ENCODE measurements around the gene CLEC5A. TPM values are rescaled to one million over a fixed set of nuclear protein-coding genes. Genes with fewer than 3 reads are reported as not detected.

CLEC5A gene
- total and polyA plus RNA-seq, 2 donors (not counting 1 experiment from before 2014, with no cell fraction given), result 0.03 to 0.47 TPM

DNA sequence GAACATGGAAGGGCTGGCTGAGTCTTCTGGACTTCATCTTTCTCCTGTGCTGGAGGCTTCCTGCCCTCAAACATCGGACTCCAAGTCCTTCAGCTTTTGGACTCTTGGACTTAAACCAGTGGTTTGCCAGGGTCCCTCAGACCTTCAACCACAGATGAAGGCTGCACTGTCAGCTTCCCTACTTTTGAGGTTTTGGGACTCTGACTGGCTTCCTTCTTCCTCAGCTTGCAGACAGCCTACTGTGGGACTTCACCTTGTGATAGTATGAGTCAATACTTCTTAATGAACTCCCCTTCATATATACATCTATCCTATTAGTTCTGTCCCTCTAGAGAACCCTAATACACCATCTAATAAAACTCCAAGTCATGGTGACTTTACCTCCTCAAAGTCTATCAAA is 4.0 kb upstream of the CLEC5A start:
- intact Hi-C loops (cut with micrococcal nuclease), result no loop called here
- H3K4me3 ChIP-seq (ENCODE audit: control extremely low read depth in 1 of 5, extremely low read depth in 1 of 5, insufficient read depth in 1 of 5, low read depth in 2 of 5, low read length in 4 of 5), result no peak overlapping the region
- no peak for TF ChIP-seq EZH2 (IDR thresholded peaks at IDR 0.05; ENCODE audit: borderline replicate concordance, insufficient read depth, low read depth, low read length, poor library complexity, severe bottlenecking)
- TF ChIP-seq, protein P1, sequence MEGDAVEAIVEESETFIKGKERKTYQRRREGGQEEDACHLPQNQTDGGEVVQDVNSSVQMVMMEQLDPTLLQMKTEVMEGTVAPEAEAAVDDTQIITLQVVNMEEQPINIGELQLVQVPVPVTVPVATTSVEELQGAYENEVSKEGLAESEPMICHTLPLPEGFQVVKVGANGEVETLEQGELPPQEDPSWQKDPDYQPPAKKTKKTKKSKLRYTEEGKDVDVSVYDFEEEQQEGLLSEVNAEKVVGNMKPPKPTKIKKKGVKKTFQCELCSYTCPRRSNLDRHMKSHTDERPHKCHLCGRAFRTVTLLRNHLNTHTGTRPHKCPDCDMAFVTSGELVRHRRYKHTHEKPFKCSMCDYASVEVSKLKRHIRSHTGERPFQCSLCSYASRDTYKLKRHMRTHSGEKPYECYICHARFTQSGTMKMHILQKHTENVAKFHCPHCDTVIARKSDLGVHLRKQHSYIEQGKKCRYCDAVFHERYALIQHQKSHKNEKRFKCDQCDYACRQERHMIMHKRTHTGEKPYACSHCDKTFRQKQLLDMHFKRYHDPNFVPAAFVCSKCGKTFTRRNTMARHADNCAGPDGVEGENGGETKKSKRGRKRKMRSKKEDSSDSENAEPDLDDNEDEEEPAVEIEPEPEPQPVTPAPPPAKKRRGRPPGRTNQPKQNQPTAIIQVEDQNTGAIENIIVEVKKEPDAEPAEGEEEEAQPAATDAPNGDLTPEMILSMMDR (IDR thresholded peaks at IDR 0.05), result no peak
- H3K4me1 Mint-ChIP-seq, result peaks cover 2% of the 10 kb centered on the region
- H4K20me1 ChIP-seq (ENCODE audit: control insufficient read depth, insufficient read depth, low read length, poor library complexity, severe bottlenecking), result no peaks in the 10 kb centered on the region
- POLR2A ChIA-PET, result no interaction called here
- peaks cover 0 to 2% of the 10 kb centered on the region in 2 donors for H3K4me1 ChIP-seq (ENCODE audit: control insufficient read depth in 2 of 2, insufficient read depth in 2 of 2, low read length in 2 of 2)
- 100% methylated on average over 1 of the region's 1 CpG for WGBS (ENCODE audit: insufficient coverage)
- no peak overlapping the region for H3K27ac ChIP-seq (ENCODE audit: low read length in 2 of 2)
- no peak overlapping the region for H2AFZ ChIP-seq (ENCODE audit: insufficient read depth, low read depth, low read length, poor library complexity, severe bottlenecking)
- no peaks in the 10 kb centered on the region for H3K9me3 ChIP-seq (ENCODE audit: control extremely low read depth in 1 of 3, control insufficient read depth in 2 of 3, insufficient read depth in 1 of 3, low read length in 2 of 3)
- CTCF ChIA-PET, result no interaction called here
- H3K79me2 ChIP-seq (ENCODE audit: control insufficient read depth, insufficient read depth, low read length), result no peaks in the 10 kb centered on the region
- no peak for DNase-seq
- H3K4me3 Mint-ChIP-seq, result no peak overlapping the region
- H3K27me3 ChIP-seq (replicated peaks in 1 of 4; ENCODE audit: control extremely low read depth in 1 of 4, control insufficient read depth in 3 of 4, insufficient read depth in 4 of 4, low read length in 3 of 4), result no peaks in the 10 kb centered on the region
- no peak overlapping the region for H3K4me2 ChIP-seq (replicated peaks; ENCODE audit: low read depth, low read length, poor library complexity, severe bottlenecking)
- H3K27ac Mint-ChIP-seq, result no peak overlapping the region
- H3K27me3 Mint-ChIP-seq, result peaks cover 4% of the 10 kb centered on the region
- no peaks in the 10 kb centered on the region for H3K9me3 Mint-ChIP-seq (ENCODE audit: insufficient read depth)
- H3K9ac ChIP-seq (ENCODE audit: low read length), result no peak overlapping the region
- no peaks in the 10 kb centered on the region for H3K36me3 ChIP-seq (replicated peaks in 1 of 2; ENCODE audit: control extremely low read depth in 1 of 2, control insufficient read depth in 1 of 2, extremely low read depth in 1 of 2, insufficient read depth in 2 of 2, low read length in 1 of 2)
- ATAC-seq (ENCODE audit: low read depth), result no peak

DNA sequence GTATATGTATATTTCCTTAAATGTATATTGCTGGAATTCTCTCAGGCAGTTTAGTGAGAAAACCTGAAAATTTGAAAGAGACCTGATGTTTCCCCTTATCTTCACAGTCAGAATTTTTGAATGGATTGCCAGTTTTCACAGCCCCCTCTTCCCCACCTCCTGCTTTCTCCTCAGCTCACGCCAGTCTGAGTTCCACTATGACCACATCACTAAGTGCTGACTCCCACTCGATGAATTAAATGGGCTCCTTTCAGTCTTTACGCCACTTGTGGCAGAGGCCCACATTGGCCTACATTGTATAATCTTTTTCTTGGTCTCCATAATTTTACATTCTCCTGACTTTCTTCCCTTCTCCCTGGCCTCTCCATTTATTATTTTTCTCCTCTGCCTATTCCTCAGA is 3.1 kb upstream of the CLEC5A start:
- Histone ChIP-seq H3K9ac (ENCODE audit: low read length) (no peak overlapping the region), H3K4me3 (ENCODE audit: control extremely low read depth in 1 of 5, extremely low read depth in 1 of 5, insufficient read depth in 1 of 5, low read depth in 2 of 5, low read length in 4 of 5) (no peak overlapping the region), H2AFZ (ENCODE audit: insufficient read depth, low read depth, low read length, poor library complexity, severe bottlenecking) (no peak overlapping the region), H3K4me1 (ENCODE audit: control insufficient read depth in 2 of 2, insufficient read depth in 2 of 2, low read length in 2 of 2) (no peaks in the 10 kb centered on the region), H3K4me2 (replicated peaks; ENCODE audit: low read depth, low read length, poor library complexity, severe bottlenecking) (no peak overlapping the region), H3K9me3 (ENCODE audit: control extremely low read depth in 1 of 3, control insufficient read depth in 2 of 3, insufficient read depth in 1 of 3, low read length in 2 of 3) (no peaks in the 10 kb centered on the region), H4K20me1 (ENCODE audit: control insufficient read depth, insufficient read depth, low read length, poor library complexity, severe bottlenecking) (no peaks in the 10 kb centered on the region), H3K36me3 (replicated peaks in 1 of 2; ENCODE audit: control extremely low read depth in 1 of 2, control insufficient read depth in 1 of 2, extremely low read depth in 1 of 2, insufficient read depth in 2 of 2, low read length in 1 of 2) (no peaks in the 10 kb centered on the region), H3K27ac (ENCODE audit: low read length in 2 of 2) (no peak overlapping the region), H3K27me3 (replicated peaks in 1 of 4; ENCODE audit: control extremely low read depth in 1 of 4, control insufficient read depth in 3 of 4, insufficient read depth in 4 of 4, low read length in 3 of 4) (no peaks in the 10 kb centered on the region), H3K79me2 (ENCODE audit: control insufficient read depth, insufficient read depth, low read length) (no peaks in the 10 kb centered on the region)
- TF ChIP-seq, protein P1 (IDR thresholded peaks at IDR 0.05), result no peak
- TF ChIP-seq EZH2 (IDR thresholded peaks at IDR 0.05; ENCODE audit: borderline replicate concordance, insufficient read depth, low read depth, low read length, poor library complexity, severe bottlenecking), result no peak
- H3K4me3 Mint-ChIP-seq, result no peak overlapping the region
- ATAC-seq (ENCODE audit: low read depth) (no peak), DNase-seq (no peak)
- intact Hi-C loops (cut with micrococcal nuclease), result no loop called here
- H3K4me1 Mint-ChIP-seq, result peaks cover 3% of the 10 kb centered on the region
- no peak overlapping the region for H3K27ac Mint-ChIP-seq
- CTCF ChIA-PET, result no interaction called here
- 75% methylated on average over 2 of the region's 3 CpGs for WGBS (ENCODE audit: insufficient coverage)
- H3K9me3 Mint-ChIP-seq (ENCODE audit: insufficient read depth), result no peaks in the 10 kb centered on the region
- peaks cover 4% of the 10 kb centered on the region for H3K27me3 Mint-ChIP-seq
- POLR2A ChIA-PET, result no interaction called here
